AML-193 (cell line): Measurements from ENCODE around the gene STMN3.
"Not testable (repeated sequence)": the region's sequence is repeated elsewhere in the genome, so short reads cannot be mapped to it uniquely, and the experiment has no call there.

ENCODE experiments used
- DNase-seq, 2 experiments: peaks; one replicate each; lab custom pipeline; 2025; lab: John Stamatoyannopoulos, UW

Gene STMN3

DNA sequence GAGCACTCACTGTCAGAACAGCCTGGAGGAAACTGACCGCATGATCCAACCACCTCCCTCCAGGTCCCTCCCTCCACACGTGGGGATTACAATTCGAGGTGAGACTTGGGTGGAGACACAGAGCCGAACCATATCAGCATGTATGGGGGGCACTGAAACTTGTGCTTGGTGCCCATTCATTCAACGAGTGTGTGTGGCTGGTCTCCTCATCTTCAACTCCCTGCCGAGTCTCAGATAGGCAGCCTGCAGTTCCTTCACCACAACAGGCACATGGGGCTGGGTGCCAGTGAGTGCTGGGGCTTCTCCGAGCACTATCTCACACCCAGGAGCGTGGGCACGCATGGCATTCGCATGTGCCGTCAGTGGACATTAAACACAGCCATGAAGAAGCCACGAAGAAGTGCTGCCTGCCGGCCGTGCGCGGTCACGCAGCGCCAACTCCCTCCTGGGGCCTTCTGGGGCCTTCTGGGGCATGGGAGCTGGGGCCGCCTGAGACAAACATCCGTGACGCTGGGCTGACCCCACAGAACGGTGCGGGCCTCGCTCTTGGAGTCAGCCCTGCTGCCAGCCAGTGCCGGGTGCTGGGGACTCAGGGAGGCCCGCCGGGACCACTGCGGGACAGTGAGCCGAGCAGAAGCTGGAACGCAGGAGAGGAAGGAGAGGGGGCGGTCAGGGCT, 4.2 kb upstream of the STMN3 start:
- DNase-seq: no peak

DNA sequence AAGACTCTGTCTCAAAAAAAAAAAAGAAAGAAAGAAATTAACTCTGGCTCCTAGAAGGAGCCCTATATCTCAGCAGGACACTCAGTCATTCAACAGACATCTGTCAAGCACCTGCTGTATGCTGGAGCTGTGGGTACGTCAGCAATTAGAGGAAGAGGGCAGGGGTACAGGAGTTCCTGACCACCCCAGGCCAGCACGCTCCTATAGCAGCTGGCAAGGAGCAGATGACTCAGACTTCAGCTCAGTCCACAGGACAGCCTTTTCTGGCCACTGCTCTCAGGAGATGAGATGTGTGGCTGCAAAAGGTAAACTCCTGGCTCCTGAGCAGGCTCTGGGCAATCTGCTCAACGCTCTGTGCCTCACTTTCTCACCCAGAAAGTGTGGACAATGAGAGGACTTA, 3.2 kb upstream of the STMN3 start:
- DNase-seq: no peak

DNA sequence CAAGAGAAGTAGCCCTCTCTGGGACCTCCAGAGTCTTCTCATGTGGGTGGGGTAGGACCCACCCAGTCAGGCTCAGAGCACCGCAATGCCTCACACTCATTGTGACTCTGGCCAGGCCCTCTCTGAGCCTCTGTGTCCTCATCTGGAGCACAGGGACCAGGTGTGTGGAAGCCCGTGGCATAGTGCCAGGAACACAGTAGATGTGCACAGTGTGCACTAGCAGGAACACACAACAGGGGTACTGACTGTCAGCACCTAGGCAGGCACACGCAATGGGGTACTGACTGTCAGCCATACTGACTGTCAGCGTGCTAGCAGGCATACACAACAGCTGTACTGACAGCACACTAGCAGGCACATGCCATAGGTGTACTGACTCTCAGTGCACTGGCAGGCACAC, 2.0 kb upstream of the STMN3 start:
- DNase-seq: no peak

DNA sequence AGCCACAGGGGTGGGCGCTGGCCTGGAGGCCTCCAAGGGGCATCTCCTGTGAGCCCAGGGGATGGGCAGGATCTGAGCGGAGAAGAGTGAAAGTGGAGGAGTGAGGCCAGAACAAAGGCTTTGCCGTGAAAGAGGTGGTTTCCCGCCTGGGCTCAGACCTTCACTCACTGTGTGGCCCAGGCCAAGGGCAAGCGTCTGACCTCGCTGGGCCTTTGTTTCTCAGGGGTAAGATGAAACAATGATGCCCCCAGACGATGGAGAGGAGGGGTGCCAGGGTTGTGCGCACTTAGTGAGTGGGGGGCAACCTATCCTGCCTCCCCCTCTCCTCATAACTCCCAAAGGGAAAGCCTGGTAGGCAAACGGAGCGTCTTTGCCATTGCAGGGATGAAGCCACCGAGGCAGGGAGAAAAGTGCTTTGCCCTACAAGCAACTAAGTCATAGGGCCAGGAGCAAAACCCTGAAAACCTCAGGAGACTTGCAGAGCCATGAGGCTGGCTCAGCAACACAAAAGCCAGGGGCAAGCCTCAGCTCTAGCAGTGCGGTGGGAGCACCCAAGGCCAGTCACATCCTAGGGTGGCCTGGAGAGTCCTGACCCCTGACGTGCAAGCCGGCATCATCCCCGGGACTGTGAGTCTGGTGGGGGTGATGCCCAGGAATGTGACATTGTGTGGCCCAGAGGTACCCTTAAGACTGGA, 897 bp upstream of the STMN3 start:
- no peak for DNase-seq

DNA sequence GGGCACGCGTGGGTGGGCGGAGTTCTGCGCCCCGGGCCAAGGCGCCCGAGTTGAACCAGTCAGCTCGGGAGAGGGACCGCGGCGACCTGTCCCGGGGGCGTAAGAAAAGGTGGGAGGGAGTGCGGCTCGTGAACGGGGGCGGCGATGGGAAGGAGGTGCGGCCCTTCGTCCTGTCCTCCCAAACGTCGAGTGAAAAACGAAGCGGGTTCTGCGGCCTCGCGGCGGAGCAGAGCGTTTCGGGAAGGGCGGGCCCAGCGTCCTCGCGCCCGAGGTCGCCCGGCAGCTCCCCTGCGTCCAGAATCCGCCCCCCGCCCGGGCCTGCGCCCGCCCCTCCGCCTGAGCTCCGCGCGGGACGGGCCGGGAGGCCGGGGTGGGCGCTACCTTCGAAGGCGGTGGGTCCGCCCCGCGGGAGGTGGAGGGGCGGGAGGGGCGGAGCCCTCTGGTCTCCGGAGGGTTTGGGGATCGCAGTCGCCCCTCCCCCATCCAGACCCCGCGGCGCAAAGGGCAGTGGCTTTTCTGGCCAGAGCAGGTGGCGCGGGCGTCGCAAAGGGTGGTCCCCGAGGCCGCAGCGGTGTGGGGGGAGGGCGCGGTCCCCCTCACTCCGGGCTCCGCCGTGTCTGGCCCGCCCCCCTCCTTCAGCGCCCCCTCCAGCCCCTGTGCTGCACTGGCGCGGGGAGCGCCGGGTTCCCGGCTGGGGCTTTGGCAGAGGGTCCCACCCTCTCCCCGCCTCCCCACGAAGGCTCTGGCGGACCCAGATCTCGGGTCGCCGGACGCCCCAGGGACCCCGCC, 838 bp downstream of the STMN3 start:
- no peak for DNase-seq

DNA sequence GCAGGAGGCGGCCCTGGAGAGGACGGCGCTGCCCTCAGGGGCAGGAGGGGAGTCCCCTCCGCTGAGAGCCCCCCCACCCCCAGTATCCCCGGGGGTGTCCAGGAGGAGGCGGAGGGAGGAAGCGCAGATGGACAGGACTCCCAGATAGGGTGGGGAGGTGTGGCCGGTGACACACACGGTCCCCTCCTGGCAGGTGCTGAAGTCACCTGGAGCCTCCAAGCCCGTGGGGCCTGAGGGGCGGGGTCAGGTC, 1.4 kb downstream of the STMN3 start:
- DNase-seq: no peak

DNA sequence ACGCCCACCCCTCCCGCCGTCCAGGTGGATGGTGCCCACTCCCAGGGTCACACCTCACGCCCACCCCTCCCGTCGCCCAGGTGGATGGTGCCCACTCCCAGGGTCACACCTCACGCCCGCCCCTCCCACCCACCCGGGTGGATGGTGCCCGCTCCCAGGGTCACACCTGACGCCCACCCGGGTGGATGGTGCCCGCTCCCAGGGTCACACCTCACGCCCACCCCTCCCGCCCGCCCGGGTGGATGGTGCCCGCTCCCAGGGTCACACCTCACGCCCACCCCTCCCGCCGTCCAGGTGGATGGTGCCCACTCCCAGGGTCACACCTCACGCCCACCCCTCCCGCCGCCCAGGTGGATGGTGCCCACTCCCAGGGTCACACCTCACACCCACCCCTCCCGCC, 2.7 kb downstream of the STMN3 start:
- DNase-seq: not testable (repeated sequence)

DNA sequence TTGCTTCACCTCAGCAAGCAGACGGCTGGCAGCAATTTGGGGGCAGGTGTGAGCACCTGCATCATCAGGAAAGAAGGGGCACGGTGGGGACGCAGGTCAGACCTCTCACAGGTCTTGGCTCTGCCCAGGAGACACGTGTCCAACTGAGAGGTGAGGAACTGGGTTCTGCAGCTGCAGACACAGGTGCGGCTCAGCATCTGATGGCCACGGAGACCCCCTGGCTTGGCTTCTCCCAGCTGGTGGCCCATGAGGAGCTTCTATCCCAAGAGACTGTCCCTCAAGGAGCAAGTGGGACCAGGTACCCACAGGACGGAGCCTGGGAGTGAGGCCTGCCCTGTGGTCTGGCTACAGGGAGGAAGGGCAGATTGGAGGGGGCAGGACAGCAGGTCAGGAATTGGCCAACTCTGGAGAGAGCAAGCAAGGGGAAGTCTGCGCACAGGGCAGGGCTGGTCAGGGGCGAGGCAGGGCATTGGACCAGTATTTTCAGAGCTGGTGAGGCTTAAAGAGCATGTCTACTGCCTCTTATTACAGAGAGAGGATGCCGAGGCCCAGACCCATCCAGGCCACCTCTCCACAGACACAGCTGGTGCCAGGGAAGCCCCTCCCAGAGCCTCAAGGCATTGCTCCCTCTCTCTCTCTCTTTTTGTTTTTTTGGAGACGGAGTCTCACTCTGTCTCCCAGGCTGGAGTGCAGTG, 4.2 kb downstream of the STMN3 start:
- no peak for DNase-seq

DNA sequence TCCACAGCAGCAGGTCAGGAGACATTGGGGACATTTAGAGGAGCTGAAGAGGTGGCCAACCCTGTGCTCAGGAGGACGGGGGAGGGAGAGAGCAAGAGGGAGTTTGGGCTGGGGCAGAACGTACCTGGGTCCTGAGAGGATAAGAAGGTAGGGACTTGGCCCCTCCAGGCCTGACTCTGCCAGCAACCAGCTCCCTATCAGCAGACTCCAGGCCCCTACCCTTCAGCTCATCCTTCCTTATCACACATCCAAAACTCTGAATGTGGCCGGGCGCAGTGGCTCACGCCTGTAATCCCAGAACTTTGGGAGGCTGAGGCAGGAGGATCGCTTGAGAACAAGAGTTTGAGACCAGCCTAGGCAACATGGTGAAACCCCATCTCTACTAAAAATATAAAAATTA, 5.0 kb downstream of the STMN3 start:
- DNase-seq: no peak

DNA sequence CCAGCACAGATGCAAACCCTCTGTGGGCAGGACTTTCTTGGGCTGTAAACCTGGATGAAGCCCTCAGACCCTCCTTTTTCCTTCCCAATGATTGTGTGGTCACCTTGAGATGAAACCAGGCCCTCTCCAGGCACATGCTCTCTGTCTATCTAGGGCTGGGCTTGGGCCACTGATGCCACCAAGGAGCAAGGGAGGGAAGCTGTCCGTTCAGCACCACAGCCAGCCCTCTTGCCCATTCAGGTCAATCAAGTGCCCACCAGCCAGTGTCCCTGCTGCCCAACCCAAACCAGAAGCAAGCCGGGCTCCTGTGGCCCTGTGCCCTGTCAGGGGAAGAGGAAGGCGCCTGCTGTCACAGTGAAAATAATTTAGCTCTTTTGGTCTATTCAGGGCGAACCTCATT, 8.0 kb downstream of the STMN3 start:
- peak in 1 of 2 experiments; percentile 3 for DNase-seq

DNA sequence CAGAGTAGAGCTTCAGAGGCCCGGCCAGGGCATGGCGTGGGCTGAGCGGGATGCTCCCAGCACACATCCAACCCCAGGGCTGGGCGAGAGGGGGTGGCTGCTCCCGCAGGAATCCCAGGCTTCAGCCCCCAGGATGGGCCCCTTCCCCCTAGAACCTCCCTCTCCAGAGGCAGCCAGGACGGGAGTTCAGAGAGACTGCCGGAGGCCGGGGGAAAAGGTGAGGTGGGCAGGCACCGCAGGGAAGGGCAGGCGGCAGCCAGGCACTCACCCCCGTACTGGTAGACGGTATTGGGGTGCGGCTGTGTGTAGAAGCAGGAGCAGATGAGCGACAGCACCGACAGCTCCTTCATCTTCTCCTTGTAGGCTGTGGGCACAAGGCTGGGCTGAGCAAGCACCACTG, 9.3 kb downstream of the STMN3 start:
- DNase-seq: no peak

DNA sequence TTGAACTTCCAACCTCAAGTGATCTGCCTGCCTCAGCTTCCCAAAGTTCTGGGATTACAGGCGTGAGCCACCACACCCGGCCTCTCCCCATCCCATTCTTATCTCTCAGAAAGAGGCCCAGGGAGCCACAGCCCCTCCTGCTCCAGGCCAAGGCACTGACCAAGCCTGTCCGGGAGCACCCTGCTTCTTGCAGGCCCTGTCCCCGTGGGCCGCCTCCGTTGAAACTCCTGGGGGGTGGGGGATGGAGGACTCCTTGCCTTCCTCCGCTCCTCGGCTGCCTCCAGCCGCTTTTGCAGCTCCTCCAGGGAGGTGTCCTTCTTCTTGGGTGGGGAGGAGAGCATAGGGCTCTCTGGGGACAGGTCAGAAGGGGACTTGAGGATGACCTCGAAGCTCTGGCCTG, 9.7 kb downstream of the STMN3 start:
- no peak for DNase-seq

DNA sequence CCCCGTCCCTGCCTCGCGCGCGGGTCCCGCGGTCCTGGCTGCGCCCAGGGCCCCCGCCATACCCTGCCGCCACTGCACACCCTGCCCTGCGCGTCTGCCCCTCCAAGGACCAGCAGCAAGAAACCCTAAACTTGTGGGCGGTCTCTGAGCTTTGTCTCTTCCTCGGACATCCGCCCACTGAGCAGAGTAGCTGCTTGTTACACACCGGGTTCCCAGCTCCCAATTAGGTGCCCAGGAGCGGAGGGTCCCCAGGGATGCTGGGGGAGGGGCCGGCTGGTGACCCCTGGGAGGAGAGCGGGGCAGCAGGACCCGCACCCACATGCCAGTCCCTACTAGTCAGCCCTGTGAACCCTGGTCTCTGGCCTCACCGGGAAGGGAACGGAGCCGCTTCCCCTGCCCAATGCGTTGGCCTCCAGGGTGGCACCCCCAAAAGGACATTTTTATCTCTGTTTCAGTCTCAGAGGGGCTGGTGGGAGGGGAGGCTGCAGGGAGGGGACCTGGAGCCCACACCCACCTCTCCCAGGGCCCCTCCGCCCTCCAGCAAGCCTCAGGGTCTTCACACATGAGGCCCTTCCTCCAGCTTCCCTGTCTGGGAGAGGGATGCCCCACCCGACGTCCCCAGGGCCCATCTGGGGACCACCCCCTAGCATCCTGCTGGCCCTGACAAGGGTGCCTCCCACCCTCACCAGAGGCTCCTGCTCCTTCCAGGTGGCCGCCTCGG, 10.5 kb downstream of the STMN3 start:
- DNase-seq: no peak

DNA sequence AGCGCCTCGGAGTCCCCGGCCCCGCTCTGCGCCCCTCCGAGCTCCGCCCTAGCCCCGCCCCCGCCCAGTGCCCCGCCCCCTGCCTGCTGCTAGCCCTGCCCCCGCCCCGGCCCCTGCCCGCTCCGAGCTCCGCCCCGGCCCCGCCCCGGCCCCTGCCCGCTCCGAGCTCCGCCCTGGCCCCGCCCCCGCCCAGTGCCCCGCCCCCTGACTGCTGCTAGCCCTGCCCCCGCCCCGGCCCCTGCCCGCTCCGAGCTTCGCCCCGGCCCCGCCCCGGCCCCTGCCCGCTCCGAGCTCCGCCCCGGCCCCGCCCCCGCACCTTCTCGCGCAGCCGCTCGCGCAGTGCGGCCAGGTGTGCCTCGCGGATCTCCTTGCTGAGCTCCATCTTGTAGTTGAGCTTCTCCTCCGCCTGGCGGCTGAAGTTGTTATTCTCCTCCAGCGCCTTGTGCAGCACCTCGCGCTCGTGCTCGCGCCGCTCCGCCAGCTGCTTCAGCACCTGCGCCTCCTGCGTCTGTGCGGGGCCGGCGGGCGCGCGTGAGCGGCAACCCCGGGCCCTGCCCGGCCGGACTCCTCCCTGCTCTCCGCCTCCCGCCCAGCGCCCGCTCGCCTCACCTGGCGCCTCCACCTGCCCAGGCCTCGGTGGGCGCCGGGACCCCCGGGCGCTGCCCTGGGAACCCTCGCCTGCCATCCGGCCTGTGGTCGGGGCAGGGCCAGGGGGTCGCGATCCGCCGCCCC, 11.3 kb downstream of the STMN3 start:
- DNase-seq: no peak

DNA sequence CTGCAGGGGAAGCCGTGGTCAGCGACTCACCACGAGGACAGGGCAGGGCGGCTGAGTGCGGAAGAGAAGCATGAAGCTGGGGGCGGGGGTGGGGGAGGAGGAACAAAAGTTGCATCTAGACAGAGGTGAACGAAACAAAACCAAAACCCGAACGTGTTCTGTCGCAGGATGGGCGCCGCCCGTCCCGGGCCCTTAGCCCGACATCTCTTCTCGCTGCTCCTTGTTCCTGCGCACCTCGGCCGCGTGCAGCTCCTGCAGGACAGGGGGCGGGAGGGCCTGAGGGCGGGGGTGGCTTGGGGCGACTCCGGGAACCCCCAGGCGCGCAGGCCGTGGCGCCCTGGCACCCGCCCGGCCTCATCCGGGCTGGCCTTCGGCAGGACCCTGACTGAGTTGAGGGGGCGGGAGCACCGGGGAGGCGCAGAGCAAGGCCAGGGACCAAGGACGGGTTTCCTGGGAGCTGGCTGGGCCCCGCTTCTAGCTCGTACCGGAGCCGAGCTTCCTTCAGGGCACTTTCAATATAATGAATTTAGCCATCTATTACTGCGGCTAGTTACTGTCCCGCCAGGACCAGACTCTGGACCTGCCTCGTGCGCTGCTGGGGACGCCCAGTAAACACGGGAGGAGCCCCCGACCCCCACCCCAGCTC, 12.0 kb downstream of the STMN3 start:
- no peak for DNase-seq

DNA sequence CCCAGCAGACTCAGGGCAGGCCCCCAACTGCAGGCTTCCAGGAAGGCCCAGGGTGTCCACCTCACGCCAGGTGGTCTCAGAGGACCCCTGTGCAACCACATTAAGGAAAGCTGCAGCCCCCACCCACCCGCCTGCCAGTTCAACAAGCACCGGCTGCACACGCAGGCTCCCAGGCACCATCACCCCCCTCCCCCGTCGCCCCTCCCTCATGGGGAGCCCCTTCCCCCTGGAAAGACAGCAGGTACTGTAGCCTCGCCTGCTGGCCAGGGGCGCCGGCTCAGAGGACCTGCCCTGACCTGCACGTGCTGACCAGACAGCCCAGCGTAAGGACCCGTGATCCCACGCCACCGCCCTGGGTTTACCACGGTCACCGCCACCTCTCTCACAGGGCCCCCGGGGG, 12.5 kb downstream of the STMN3 start:
- not testable (repeated sequence) for DNase-seq

DNA sequence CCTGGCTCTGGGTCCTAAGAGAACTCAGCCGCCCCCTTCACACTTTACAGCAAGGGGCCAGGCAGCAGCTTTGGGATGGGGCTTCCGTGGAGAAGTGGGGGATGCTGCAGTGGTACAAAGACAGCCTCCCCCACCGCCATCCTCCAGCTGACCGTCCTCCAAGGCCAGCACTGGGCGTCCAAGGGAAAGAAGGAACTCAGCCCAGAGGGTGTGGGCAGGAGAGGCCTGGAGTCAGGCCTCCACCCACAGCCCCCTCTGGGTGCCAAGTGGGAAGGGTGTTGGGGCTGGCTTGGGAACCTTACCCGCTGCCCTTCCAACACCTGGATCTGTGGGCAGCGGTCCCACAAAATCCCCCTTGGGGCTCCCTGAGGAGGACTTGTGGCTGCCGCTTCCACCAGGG, 13.1 kb downstream of the STMN3 start:
- no peak for DNase-seq

DNA sequence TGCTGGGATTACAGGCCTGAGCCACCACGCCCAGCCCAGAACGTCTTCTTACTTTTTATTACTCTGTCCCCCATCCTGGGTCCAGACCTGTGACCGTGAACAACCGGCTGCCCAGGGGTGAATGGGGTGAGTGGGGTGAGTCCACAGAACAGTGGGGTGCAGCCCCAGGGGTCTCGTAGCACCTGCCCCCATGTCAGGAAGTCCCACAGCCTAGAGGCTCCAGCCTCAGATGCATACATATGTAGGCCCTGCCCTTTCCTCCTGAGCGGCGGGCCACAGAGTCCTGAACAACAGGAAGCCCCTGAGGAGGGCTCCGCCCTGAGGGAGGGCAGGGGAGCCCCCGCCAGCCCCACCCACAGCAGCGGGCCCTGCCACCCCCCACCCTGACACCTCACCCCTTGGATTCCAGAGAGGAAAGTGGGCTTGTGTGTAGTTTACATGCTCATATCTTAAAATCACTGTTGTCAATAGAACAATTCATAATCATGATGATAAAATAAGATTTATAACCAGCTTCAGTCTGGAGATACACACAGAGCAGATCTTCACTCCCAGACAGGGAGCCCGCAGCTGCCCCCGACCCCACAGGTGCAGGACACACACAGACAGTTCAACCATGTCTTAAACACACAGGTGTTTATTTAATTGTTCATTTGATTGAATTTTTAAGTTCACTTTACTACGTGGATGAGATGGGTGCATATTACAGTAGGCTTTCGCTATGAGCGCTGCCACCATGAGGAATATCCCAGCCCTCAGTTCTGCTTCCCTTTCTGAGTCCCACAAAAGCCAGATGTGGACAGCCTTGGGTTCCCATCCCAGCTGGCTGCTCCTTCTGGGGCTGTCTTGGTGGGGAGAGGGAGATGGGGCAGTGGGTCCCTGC, 13.9 kb downstream of the STMN3 start:
- DNase-seq: no peak

DNA sequence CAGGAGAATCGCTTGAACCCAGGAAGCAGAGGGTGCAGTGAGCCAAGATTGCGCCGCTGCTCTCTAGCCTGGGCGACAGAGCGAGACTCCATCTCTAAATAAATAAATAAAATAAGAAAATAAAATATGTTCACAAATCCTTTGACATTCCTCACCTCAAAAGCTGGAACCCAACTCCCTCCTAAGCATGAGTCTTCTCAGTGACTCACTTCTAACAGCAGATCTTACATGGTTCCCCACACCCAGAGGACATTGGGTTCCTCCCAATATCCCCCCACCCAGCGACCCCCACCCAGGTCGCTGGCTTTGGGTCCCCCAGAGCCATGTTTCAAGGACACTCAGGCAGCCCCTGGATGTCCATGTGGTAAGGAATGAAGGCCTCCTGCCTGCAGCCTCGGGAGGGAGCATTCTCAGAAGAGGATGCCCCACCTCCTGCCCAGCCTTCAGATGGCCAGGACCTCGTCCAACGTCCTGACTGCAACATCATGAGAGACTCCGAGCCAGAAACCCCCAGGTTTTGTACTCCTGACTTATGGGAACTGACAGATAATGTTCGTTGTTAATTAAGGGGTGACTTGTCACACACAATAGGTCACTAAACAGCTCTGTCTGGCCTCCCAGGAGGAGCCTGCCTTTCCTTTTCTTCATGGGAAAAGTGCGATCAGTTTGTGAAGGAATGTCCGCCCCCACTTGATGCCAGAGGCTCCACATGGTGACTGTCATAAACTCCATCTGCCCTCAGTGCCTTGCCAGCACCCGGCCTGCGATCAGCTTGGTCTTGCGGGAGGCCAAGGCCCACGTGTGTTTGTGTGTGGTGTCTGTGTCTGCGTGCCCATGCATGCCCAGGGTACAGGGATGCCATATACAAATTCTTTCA, 16.2 kb downstream of the STMN3 start:
- DNase-seq: no peak
